Measurements from ENCODE around the gene PUSL1.

DNA sequence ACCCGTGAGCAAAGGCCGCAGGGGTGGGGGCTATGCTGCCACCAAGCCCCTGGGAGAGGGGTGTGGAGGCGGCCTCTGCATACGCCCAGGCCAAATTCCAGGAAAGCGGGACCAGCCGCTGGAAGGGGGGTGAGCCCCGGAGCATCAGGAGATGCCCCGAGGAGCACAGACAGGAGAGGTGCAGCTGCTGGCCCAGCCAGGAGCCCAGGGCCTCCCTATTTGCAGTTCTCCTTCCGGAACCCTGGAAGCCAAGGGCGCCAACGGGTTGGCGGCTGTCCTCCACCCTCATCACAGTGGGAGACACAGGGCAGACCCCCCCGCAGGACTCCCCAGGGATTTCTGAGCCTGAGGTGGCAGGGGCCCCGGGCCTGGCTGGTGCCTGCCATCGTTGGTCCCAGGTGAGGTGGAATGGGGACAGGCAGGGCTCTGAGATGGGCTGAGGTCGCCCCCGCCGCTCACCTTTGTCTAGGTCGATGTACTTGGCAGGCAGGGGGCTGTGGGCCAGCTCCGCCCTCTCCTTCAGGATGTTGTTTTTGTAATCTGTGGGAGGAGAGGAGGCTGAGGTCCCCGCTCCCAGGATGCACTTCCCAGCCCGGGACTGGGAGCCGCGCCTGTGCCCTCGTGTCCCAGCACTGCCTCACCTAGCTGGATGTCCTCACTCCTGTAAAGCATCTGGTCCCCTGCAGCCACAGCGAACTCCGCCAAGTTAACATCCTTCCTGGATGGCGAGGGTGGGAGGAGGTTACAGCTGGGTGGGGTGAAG is 45.2 kb downstream of the PUSL1 start:
- TF ChIP-seq, protein P1, sequence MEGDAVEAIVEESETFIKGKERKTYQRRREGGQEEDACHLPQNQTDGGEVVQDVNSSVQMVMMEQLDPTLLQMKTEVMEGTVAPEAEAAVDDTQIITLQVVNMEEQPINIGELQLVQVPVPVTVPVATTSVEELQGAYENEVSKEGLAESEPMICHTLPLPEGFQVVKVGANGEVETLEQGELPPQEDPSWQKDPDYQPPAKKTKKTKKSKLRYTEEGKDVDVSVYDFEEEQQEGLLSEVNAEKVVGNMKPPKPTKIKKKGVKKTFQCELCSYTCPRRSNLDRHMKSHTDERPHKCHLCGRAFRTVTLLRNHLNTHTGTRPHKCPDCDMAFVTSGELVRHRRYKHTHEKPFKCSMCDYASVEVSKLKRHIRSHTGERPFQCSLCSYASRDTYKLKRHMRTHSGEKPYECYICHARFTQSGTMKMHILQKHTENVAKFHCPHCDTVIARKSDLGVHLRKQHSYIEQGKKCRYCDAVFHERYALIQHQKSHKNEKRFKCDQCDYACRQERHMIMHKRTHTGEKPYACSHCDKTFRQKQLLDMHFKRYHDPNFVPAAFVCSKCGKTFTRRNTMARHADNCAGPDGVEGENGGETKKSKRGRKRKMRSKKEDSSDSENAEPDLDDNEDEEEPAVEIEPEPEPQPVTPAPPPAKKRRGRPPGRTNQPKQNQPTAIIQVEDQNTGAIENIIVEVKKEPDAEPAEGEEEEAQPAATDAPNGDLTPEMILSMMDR (conservative IDR thresholded peaks at IDR 0.05; ENCODE audit: low read depth, low read length) = no peak
- TF ChIP-seq EZH2 (IDR thresholded peaks at IDR 0.05; ENCODE audit: borderline replicate concordance, low read depth, low read length, poor library complexity, severe bottlenecking) = no peak
